Glutamatergic neuron (in vitro differentiated cells): ENCODE data around the gene DQX1. TPM values are rescaled to one million over a fixed set of nuclear protein-coding genes. Genes with fewer than 3 reads are reported as not detected.
A peak's percentile ranks its signal among the peaks of the same experiment; 100 is the strongest.

Source experiments
- DNase-seq: peaks from one replicate; pipeline ENCODE4 v3.0.0; 2022
- H3K27ac Mint-ChIP-seq: one replicate; pipeline ENCODE4 v1.8.0; 2020; ENCODE audit warnings: mild to moderate bottlenecking, mixed read lengths, inconsistent platforms; ENCODE audit not compliant: unreplicated experiment
- H3K27me3 Mint-ChIP-seq: one replicate; pipeline ENCODE4 v1.8.0; 2020; ENCODE audit warnings: mild to moderate bottlenecking, moderate library complexity, mixed read lengths, inconsistent platforms; ENCODE audit not compliant: unreplicated experiment
- H3K36me3 Mint-ChIP-seq: one replicate; pipeline ENCODE4 v1.8.0; 2020; ENCODE audit warnings: mild to moderate bottlenecking, mixed read lengths, inconsistent platforms; ENCODE audit not compliant: unreplicated experiment
- H3K4me1 Mint-ChIP-seq: one replicate; pipeline ENCODE4 v1.8.0; 2020; ENCODE audit warnings: mild to moderate bottlenecking, low read depth, mixed read lengths, inconsistent platforms; ENCODE audit not compliant: unreplicated experiment
- H3K4me3 Mint-ChIP-seq: one replicate; pipeline ENCODE4 v1.8.0; 2020; ENCODE audit warnings: mild to moderate bottlenecking, mixed read lengths, inconsistent platforms; ENCODE audit not compliant: unreplicated experiment
- H3K9me3 Mint-ChIP-seq: one replicate; pipeline ENCODE4 v1.8.0; 2020; ENCODE audit warnings: mild to moderate bottlenecking, moderate library complexity, mixed read lengths, inconsistent platforms; ENCODE audit not compliant: unreplicated experiment
- CTCF ChIP-seq: fragments of 200-600 bp; sonication (generic); IDR thresholded peaks from one replicate; pipeline ENCODE4 v1.5.0; 2021; ENCODE audit not compliant: partially characterized antibody, unreplicated experiment
- total RNA-seq: library from RNA; stranded (reverse); fragmentation: NEBNext Ultra II Directional; extraction: Animal tissue kit (Norgen Biotek cat#: 25700); gene quantifications from one replicate; pipeline ENCODE4 v1.2.1, GENCODE V29; 2021; ENCODE audit not compliant: unreplicated experiment

DQX1 gene
- total RNA-seq, 1 donor from 2014 or later = 0.91 TPM

- Mint-ChIP-seq H3K27me3 (peaks cover 8% of the 10 kb centered on the region), H3K9me3 (peaks cover 23% of the 10 kb centered on the region), H3K36me3 (no peaks in the 10 kb centered on the region), H3K4me3 (peak overlapping the region; percentile 79), H3K4me1 (peaks cover 20% of the 10 kb centered on the region), H3K27ac (peak overlapping the region; percentile 44)
- no peak for TF ChIP-seq CTCF
- no peak for DNase-seq
Measured at GRCh38 chr2:74532222-74532621, 6.2 kb upstream of the DQX1 start.

GRCh38 chr2:74531666-74532065 lies 5.6 kb upstream of the DQX1 start:
- Mint-ChIP-seq H3K27me3 (peaks cover 10% of the 10 kb centered on the region), H3K9me3 (peaks cover 25% of the 10 kb centered on the region), H3K4me1 (peaks cover 20% of the 10 kb centered on the region), H3K4me3 (peak overlapping the region; percentile 79), H3K27ac (peak overlapping the region; percentile 44), H3K36me3 (peaks cover 3% of the 10 kb centered on the region)
- TF ChIP-seq CTCF = no peak
- DNase-seq = no peak

- H3K27ac Mint-ChIP-seq = peak overlapping the region; percentile 65
- H3K4me3 Mint-ChIP-seq = peak overlapping the region; percentile 87
- DNase-seq = peak; percentile 54
- peaks cover 10% of the 10 kb centered on the region for H3K27me3 Mint-ChIP-seq
- peaks cover 26% of the 10 kb centered on the region for H3K9me3 Mint-ChIP-seq
- TF ChIP-seq CTCF = no peak
- peaks cover 9% of the 10 kb centered on the region for H3K36me3 Mint-ChIP-seq
- peaks cover 20% of the 10 kb centered on the region for H3K4me1 Mint-ChIP-seq
Measured at GRCh38 chr2:74530239-74531187, 4.5 kb upstream of the DQX1 start.

GRCh38 chr2:74529357-74530238 lies 3.6 kb upstream of the DQX1 start, which contains the start of the genes AUP1 and HTRA2:
Gene AUP1 (minus strand): TSS chr2:74529706. CDS start chr2:74529629, 77 bp downstream.
Gene HTRA2 (plus strand): TSS chr2:74529933. CDS start chr2:74530007, 74 bp downstream.
- H3K36me3 Mint-ChIP-seq = peaks cover 9% of the 10 kb centered on the region

More at GRCh38 chr2:74529357-74530238, 3.6 kb upstream of the DQX1 start, which contains the start of the genes AUP1 and HTRA2:
- Mint-ChIP-seq H3K4me1 (peaks cover 20% of the 10 kb centered on the region), H3K4me3 (peak within 1 kb of the TSS; percentile 96), H3K27me3 (peaks cover 10% of the 10 kb centered on the region), H3K9me3 (peaks cover 26% of the 10 kb centered on the region), H3K27ac (peak within 1 kb of the TSS; percentile 96)
- no peak for TF ChIP-seq CTCF
- peak; percentile 98 for DNase-seq
